Panc1 (cell line): ENCODE measurements around the gene FN3KRP.

Experiments used
- POLR2AphosphoS5 ChIP-seq: IDR thresholded peaks from 2 replicates; pipeline ENCODE4 v1.6.1; 2012; ENCODE audit warnings: mild to moderate bottlenecking, low read depth, low read length, moderate library complexity
- SIN3A ChIP-seq: IDR thresholded peaks from 2 replicates; pipeline ENCODE4 v1.6.1; 2012; ENCODE audit warnings: low read depth, mild to moderate bottlenecking, low read length, moderate library complexity, borderline replicate concordance; ENCODE audit not compliant: insufficient read depth
- TCF7L2 ChIP-seq: IDR thresholded peaks from 2 replicates; pipeline ENCODE4 v1.6.1; 2011; ENCODE audit warnings: mild to moderate bottlenecking, low read depth, low read length, inconsistent platforms
- TF ChIP-seq, protein P1 (sequence below): fragments of 450-650 bp; IDR thresholded peaks from 2 replicates; pipeline ENCODE4 v1.5.1; 2017; ENCODE audit warnings: mild to moderate bottlenecking
- TF ChIP-seq, protein P2 (sequence below), 2 experiments: IDR thresholded peaks; 2 replicates each; pipeline ENCODE4 v1.6.1; 2011 to 2012; ENCODE audit warnings: low read depth in 2 of 2, control low read depth in 1 of 2, low read length in 1 of 2, mild to moderate bottlenecking in 1 of 2, moderate library complexity in 1 of 2; ENCODE audit not compliant: insufficient read depth in 1 of 2

- TF ChIP-seq, protein P1, sequence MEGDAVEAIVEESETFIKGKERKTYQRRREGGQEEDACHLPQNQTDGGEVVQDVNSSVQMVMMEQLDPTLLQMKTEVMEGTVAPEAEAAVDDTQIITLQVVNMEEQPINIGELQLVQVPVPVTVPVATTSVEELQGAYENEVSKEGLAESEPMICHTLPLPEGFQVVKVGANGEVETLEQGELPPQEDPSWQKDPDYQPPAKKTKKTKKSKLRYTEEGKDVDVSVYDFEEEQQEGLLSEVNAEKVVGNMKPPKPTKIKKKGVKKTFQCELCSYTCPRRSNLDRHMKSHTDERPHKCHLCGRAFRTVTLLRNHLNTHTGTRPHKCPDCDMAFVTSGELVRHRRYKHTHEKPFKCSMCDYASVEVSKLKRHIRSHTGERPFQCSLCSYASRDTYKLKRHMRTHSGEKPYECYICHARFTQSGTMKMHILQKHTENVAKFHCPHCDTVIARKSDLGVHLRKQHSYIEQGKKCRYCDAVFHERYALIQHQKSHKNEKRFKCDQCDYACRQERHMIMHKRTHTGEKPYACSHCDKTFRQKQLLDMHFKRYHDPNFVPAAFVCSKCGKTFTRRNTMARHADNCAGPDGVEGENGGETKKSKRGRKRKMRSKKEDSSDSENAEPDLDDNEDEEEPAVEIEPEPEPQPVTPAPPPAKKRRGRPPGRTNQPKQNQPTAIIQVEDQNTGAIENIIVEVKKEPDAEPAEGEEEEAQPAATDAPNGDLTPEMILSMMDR: no peak
- no peak for TF ChIP-seq POLR2AphosphoS5
- TF ChIP-seq, protein P2, sequence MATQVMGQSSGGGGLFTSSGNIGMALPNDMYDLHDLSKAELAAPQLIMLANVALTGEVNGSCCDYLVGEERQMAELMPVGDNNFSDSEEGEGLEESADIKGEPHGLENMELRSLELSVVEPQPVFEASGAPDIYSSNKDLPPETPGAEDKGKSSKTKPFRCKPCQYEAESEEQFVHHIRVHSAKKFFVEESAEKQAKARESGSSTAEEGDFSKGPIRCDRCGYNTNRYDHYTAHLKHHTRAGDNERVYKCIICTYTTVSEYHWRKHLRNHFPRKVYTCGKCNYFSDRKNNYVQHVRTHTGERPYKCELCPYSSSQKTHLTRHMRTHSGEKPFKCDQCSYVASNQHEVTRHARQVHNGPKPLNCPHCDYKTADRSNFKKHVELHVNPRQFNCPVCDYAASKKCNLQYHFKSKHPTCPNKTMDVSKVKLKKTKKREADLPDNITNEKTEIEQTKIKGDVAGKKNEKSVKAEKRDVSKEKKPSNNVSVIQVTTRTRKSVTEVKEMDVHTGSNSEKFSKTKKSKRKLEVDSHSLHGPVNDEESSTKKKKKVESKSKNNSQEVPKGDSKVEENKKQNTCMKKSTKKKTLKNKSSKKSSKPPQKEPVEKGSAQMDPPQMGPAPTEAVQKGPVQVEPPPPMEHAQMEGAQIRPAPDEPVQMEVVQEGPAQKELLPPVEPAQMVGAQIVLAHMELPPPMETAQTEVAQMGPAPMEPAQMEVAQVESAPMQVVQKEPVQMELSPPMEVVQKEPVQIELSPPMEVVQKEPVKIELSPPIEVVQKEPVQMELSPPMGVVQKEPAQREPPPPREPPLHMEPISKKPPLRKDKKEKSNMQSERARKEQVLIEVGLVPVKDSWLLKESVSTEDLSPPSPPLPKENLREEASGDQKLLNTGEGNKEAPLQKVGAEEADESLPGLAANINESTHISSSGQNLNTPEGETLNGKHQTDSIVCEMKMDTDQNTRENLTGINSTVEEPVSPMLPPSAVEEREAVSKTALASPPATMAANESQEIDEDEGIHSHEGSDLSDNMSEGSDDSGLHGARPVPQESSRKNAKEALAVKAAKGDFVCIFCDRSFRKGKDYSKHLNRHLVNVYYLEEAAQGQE (IDR thresholded peaks at IDR 0.05; ENCODE audit: insufficient read depth in 1 of 2, low read depth in 2 of 2, low read length in 1 of 2): no peak
- no peak for TF ChIP-seq SIN3A
- no peak for TF ChIP-seq TCF7L2
These were observed 28.6 kb upstream of the FN3KRP start for GRCh38 chr17:82687871-82688270.
